GM13976 (cell line): ENCODE results near the gene CERS6.

Experiments
- DNase-seq: peaks from one replicate; pipeline ENCODE4 v3.0.0; 2012; ENCODE audit warnings: low spot score
- CTCF ChIP-seq: IDR thresholded peaks from 2 replicates; pipeline ENCODE4 v1.5.1; 2012; ENCODE audit warnings: borderline replicate concordance, mild to moderate bottlenecking; ENCODE audit not compliant: insufficient read depth; ENCODE audit errors: extremely low read depth, missing control alignments, control extremely low read depth
- in situ Hi-C: fragments of 300-500 bp; cut with MboI; formaldehyde crosslinking; loops from one replicate; pipeline ENCODE4 v1.12.0; 2022; ENCODE audit warnings: low sequenced_read_pairs, mixed read lengths, inconsistent platforms; ENCODE audit not compliant: unreplicated experiment

Gene CERS6

GRCh38 chr2:168639018-168639417, 182.9 kb downstream of the CERS6 start:
- no peak for TF ChIP-seq CTCF
- in situ Hi-C loops: no loop called here
- DNase-seq: no peak

GRCh38 chr2:168639441-168639898, 183.4 kb downstream of the CERS6 start:
- in situ Hi-C loops: no loop called here
- no peak for TF ChIP-seq CTCF
- no peak for DNase-seq

GRCh38 chr2:168640039-168640438, 184.0 kb downstream of the CERS6 start:
- in situ Hi-C loops: no loop called here
- no peak for TF ChIP-seq CTCF
- DNase-seq: no peak

GRCh38 chr2:168641636-168642035, 185.6 kb downstream of the CERS6 start:
- no peak for TF ChIP-seq CTCF
- in situ Hi-C loops: no loop called here
- DNase-seq: no peak

GRCh38 chr2:168642873-168643272, 186.8 kb downstream of the CERS6 start:
- no peak for TF ChIP-seq CTCF
- DNase-seq: no peak
- in situ Hi-C loops: no loop called here

- TF ChIP-seq CTCF: no peak
- no peak for DNase-seq
- in situ Hi-C loops: no loop called here
Observed at GRCh38 chr2:168643979-168644378, 187.9 kb downstream of the CERS6 start.
